CD4-positive, CD25-positive, alpha-beta regulatory T cell (primary cell): ENCODE measurements around the gene MRPS27. TPM values are rescaled to one million over a fixed set of nuclear protein-coding genes. Genes with fewer than 3 reads are reported as not detected.
A peak's percentile ranks its signal among the peaks of the same experiment; 100 is the strongest.

Source experiments
- ATAC-seq, 2 donors: fragments of 150-1000 bp; cut with Tn5 transposase; one replicate each; pipeline ENCODE4 v1.10.0; 2021; ENCODE audit warnings: low read depth in 2 of 2, moderate number of reproducible peaks in 2 of 2, moderate library complexity in 1 of 2
- DNase-seq, 3 donors: peaks; one replicate each; pipeline versions ENCODE4 v3.0.0 to v3.0.0-alpha.2; 2012 to 2022; ENCODE audit warnings: mixed read lengths in 1 of 3
- H3K27ac ChIP-seq: one replicate; pipeline ENCODE4 v1.7.0; 2013; ENCODE audit warnings: mild to moderate bottlenecking, low read length; ENCODE audit not compliant: insufficient read depth, poor library complexity, severe bottlenecking
- H3K27me3 ChIP-seq: one replicate; pipeline ENCODE4 v1.7.0; 2013; ENCODE audit warnings: low read length; ENCODE audit not compliant: control insufficient read depth, insufficient read depth
- H3K36me3 ChIP-seq: one replicate; pipeline ENCODE4 v1.7.0; 2013; ENCODE audit warnings: mild to moderate bottlenecking, low read length, moderate library complexity; ENCODE audit not compliant: control insufficient read depth, insufficient read depth
- H3K4me1 ChIP-seq: 2 replicates; pipeline ENCODE4 v1.7.0; 2013; ENCODE audit warnings: mild to moderate bottlenecking, low read length; ENCODE audit not compliant: insufficient read depth, control insufficient read depth, poor library complexity, severe bottlenecking
- H3K4me3 ChIP-seq: one replicate; pipeline ENCODE4 v1.7.0; 2013; ENCODE audit warnings: low read depth, mild to moderate bottlenecking, low read length, moderate library complexity
- H3K9me3 ChIP-seq, 2 experiments: 1 replicate in 1 of 2; 2 replicates in 1 of 2; pipeline ENCODE4 v1.7.0; 2013; ENCODE audit warnings: low read length in 2 of 2, mild to moderate bottlenecking in 1 of 2, moderate library complexity in 1 of 2; ENCODE audit not compliant: control insufficient read depth in 2 of 2
- H3K27ac Mint-ChIP-seq, 3 donors: one replicate each; pipeline ENCODE4 v1.8.0; 2020 to 2022; ENCODE audit warnings: mild to moderate bottlenecking in 3 of 3, mixed read lengths in 3 of 3, moderate library complexity in 2 of 3
- H3K27me3 Mint-ChIP-seq: one replicate; pipeline ENCODE4 v1.8.0; 2022; ENCODE audit warnings: mild to moderate bottlenecking, mixed read lengths
- H3K36me3 Mint-ChIP-seq: one replicate; pipeline ENCODE4 v1.8.0; 2020; ENCODE audit warnings: mixed read lengths
- H3K4me1 Mint-ChIP-seq, 4 donors: one replicate each; pipeline ENCODE4 v1.8.0; 2020 to 2022; ENCODE audit warnings: mixed read lengths in 4 of 4, mild to moderate bottlenecking in 1 of 4
- H3K4me3 Mint-ChIP-seq, 4 donors: one replicate each; pipeline ENCODE4 v1.8.0; 2020 to 2022; ENCODE audit warnings: mild to moderate bottlenecking in 4 of 4, mixed read lengths in 4 of 4, moderate library complexity in 3 of 4
- H3K9me3 Mint-ChIP-seq, 7 donors: one replicate each; pipeline ENCODE4 v1.8.0; 2020 to 2022; ENCODE audit warnings: mixed read lengths in 7 of 7, mild to moderate bottlenecking in 3 of 7, moderate library complexity in 2 of 7
- polyA plus RNA-seq, 4 donors: library from polyadenylated mRNA; unstranded; fragments of 300-500 nt; fragmentation: Illumina TruSeq; gene quantifications; one replicate each; pipeline ENCODE4 v1.2.3, GENCODE V29; 2021
- total RNA-seq: library from RNA; stranded (reverse); gene quantifications from one replicate; pipeline ENCODE4 v1.2.3, GENCODE V29; 2022

Gene MRPS27
- total RNA-seq, result 36.2 TPM
- polyA plus RNA-seq, result 10 to 100 TPM; 39.0 to 53.1 (median 43.4) TPM

DNA sequence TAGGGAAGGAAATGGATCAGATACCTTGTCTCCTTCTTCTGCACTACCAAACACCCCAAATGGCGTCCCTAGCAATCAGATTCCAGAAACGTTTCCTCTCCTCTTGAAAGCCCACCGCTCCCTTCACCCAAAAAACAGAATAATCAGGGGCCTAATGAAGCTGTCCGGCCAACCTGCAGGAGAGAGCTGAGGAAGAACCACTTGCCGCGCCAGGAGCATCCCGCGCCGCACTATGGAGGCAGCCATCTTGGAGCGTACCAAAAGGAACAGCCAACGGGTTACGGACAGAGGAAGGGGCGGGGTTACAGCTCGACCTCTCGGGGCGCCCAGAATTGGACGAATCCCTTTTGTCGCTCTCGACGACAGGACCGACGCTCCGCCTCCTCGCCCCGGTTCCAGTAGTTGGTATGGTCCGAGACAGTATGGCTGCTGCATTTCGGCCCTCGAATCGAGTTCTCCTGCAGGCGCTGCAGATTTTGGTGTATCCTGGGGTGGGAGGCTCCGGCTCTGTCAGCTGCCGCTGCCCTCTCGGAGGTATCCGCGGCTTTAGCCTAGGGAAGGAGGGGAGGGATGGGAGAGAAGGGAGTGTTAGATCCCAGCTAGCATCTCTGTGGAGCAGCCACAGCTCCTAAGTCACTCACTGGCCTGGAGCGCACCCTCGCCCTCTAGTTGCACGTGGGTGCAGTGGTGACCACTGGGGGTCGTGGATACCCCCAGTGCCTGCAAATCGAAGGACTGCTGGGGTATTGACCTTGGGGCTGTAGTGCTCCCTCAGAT, at the start of gene MRPS27, which contains the start of gene PTCD2:
Gene MRPS27, minus strand, starts transcription at position 265 of the 777 bp plus-strand sequence. Its CDS starts 19 bp downstream, at position 246.
Gene PTCD2, plus strand, starts transcription at position 398 of the 777 bp plus-strand sequence. Its CDS starts 10 bp downstream, at position 408.
- DNase-seq (peak; percentile 94 to 99 (median 96)), ATAC-seq (peak; percentile 100)
- no peaks in the 10 kb centered on the region for H3K9me3 Mint-ChIP-seq
- H3K4me1 ChIP-seq, result peaks cover 13% of the 10 kb centered on the region
- H3K4me3 ChIP-seq, result peak within 1 kb of the TSS; percentile 98
- no peaks in the 10 kb centered on the region for H3K27me3 ChIP-seq
- peak within 1 kb of the TSS; percentile 95 to 98 (median 98) for H3K27ac Mint-ChIP-seq
- peaks cover 15 to 44% (median 28%) of the 10 kb centered on the region in 4 donors for H3K4me1 Mint-ChIP-seq
- H3K36me3 ChIP-seq, result peaks cover 6% of the 10 kb centered on the region
- no peaks in the 10 kb centered on the region for H3K9me3 ChIP-seq
- H3K27me3 Mint-ChIP-seq, result no peaks in the 10 kb centered on the region
- peaks cover 20% of the 10 kb centered on the region for H3K36me3 Mint-ChIP-seq
- peak within 1 kb of the TSS; percentile 95 to 100 (median 98) for H3K4me3 Mint-ChIP-seq
- peak within 1 kb of the TSS; percentile 70 for H3K27ac ChIP-seq

DNA sequence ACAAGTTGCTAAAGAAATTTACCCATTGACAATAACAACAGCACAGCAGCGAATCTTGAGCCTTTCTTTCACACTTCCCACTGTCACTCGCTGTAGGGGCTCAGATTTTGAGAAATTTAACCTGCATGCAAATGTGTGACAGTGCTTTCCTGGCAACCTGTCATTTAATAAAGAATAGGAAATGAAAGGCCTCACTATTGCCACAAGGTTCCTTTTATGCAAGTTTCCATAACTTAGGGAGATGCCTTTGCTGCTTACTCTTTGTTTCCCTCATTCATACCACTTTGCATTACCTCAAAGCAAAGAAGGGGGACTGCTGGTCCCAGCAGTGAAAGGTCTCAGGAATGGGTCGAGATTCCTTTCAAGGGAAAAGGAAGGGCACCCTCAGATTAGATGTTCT, 49.7 kb upstream of the MRPS27 start:
- Histone ChIP-seq H3K9me3 (no peaks in the 10 kb centered on the region), H3K4me1 (no peaks in the 10 kb centered on the region), H3K27ac (no peak overlapping the region), H3K36me3 (no peaks in the 10 kb centered on the region), H3K4me3 (no peak overlapping the region), H3K27me3 (no peaks in the 10 kb centered on the region)
- ATAC-seq (no peak), DNase-seq (no peak)
- Mint-ChIP-seq H3K27me3 (no peaks in the 10 kb centered on the region), H3K9me3 (no peaks in the 10 kb centered on the region), H3K4me3 (no peak overlapping the region), H3K27ac (no peak overlapping the region), H3K36me3 (peaks cover 12% of the 10 kb centered on the region), H3K4me1 (peaks cover 0 to 5% (median 0%) of the 10 kb centered on the region in 4 donors)

DNA sequence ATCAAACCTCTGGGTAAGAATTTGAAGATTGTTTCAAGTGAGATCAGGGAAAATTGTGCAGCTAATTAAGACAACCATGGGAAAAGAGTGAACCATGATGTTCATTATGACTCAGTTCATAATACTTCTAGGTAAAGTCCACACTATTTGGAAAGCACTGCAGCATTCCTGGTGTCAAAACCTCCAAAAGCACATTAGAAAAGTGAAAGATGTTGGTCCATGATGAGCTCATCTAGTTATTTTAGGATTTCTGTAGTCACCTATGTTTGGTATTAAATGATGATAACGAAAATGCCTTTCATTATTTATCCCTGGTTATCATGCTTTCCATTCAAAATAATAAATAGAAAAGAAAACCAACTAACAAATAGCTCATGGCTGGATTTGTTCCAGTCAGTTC, 49.3 kb upstream of the MRPS27 start:
- Histone ChIP-seq H3K4me1 (no peaks in the 10 kb centered on the region), H3K4me3 (no peak overlapping the region), H3K27me3 (no peaks in the 10 kb centered on the region), H3K27ac (no peak overlapping the region), H3K36me3 (no peaks in the 10 kb centered on the region), H3K9me3 (no peaks in the 10 kb centered on the region)
- H3K9me3 Mint-ChIP-seq, result no peaks in the 10 kb centered on the region
- H3K27ac Mint-ChIP-seq, result no peak overlapping the region
- peaks cover 12% of the 10 kb centered on the region for H3K36me3 Mint-ChIP-seq
- no peak for ATAC-seq
- H3K4me3 Mint-ChIP-seq, result no peak overlapping the region
- no peaks in the 10 kb centered on the region for H3K27me3 Mint-ChIP-seq
- H3K4me1 Mint-ChIP-seq, result peaks cover 0 to 5% (median 0%) of the 10 kb centered on the region in 4 donors
- DNase-seq, result no peak

DNA sequence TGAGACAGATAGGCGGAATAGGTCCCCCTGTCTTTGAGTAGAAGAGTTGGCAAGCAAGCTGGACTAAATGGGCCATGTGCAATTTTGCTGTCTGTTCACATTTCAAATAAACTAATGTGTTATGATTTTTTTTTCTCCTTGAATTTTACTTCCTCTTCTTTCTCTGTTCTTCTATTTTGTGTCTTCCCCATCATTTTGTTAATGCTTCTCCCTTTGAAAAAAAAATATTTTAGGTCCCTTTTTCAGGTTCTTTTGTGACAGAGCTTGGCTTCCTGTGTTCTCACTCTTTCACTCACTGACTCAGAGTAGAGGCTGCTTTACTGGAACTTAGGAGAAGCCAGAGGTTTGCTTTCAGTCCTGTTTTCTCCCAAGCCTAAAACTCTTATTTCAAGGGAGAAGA, 48.2 kb upstream of the MRPS27 start:
- Mint-ChIP-seq H3K27ac (no peak overlapping the region), H3K36me3 (peaks cover 16% of the 10 kb centered on the region), H3K27me3 (no peaks in the 10 kb centered on the region), H3K9me3 (no peaks in the 10 kb centered on the region), H3K4me1 (peaks cover 0 to 5% (median 0%) of the 10 kb centered on the region in 4 donors), H3K4me3 (no peak overlapping the region)
- DNase-seq (no peak), ATAC-seq (no peak)
- no peaks in the 10 kb centered on the region for H3K4me1 ChIP-seq
- H3K27ac ChIP-seq, result no peak overlapping the region
- no peak overlapping the region for H3K4me3 ChIP-seq
- no peaks in the 10 kb centered on the region for H3K27me3 ChIP-seq
- no peaks in the 10 kb centered on the region for H3K9me3 ChIP-seq
- H3K36me3 ChIP-seq, result no peaks in the 10 kb centered on the region

DNA sequence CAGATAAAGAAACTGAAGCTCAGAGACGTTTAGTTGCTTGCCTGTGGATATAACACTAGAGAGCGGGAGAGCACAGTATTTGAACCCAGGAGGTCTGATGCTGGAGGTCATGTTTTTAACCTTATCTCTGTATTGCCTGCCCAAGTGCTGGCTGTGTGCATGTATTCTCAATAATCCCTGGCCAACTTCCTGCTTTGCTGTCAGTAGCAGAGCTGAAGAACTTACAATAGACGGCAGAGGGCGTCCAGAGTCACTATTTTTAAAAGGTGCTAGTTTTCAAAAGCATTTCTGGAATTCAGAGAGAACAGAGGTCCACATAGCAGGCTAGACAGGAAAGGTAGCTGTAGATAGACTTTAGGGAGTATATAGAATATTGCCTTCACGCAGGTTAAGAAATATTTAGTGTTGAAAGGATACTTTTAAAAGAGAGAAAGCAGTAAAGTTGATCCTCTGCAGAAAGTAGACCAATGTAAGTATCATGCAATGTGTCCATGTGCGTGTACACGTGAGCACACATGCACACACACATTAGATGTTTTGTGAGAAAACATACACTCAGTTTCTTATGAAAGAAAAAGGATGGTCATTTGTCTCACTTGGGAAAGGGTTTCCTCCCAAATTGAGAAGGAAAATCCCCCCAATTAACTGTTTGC, 46.4 kb upstream of the MRPS27 start:
- Mint-ChIP-seq H3K27ac (no peak overlapping the region), H3K36me3 (peaks cover 21% of the 10 kb centered on the region), H3K4me1 (peaks cover 0 to 5% (median 0%) of the 10 kb centered on the region in 4 donors), H3K27me3 (no peaks in the 10 kb centered on the region), H3K4me3 (no peak overlapping the region), H3K9me3 (no peaks in the 10 kb centered on the region)
- peak in 2 of 3 donors; percentile 28 to 62 for DNase-seq
- ATAC-seq, result peak; percentile 55 to 65
- no peaks in the 10 kb centered on the region for H3K36me3 ChIP-seq
- H3K27ac ChIP-seq, result no peak overlapping the region
- H3K27me3 ChIP-seq, result no peaks in the 10 kb centered on the region
- H3K4me3 ChIP-seq, result no peak overlapping the region
- H3K4me1 ChIP-seq, result no peaks in the 10 kb centered on the region
- H3K9me3 ChIP-seq, result no peaks in the 10 kb centered on the region

DNA sequence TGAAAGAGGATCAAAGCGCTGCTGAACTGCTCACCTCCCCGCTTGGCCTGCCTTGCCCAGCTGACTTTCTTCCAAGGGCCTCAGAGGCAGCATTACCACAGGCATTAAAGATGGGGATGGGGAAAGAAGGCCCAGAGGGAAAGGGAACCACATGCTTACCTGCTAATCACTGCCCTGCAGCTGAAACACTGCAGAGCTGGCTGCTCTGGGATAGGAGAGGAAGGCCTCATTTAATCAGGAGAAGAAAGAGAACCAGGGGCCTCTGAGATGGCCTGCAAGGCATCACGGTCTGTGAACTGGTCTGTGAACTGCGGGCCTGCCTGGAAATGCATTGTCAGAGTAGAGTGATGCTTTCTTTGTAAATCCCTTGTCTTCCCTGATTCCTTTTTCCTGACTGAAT, 44.9 kb upstream of the MRPS27 start:
- no peaks in the 10 kb centered on the region for H3K27me3 Mint-ChIP-seq
- H3K9me3 ChIP-seq, result no peaks in the 10 kb centered on the region
- H3K27me3 ChIP-seq, result no peaks in the 10 kb centered on the region
- no peak for DNase-seq
- H3K36me3 ChIP-seq, result no peaks in the 10 kb centered on the region
- H3K4me3 ChIP-seq, result no peak overlapping the region
- peaks cover 26% of the 10 kb centered on the region for H3K36me3 Mint-ChIP-seq
- no peak overlapping the region for H3K27ac ChIP-seq
- H3K4me1 Mint-ChIP-seq, result peaks cover 0 to 5% (median 0%) of the 10 kb centered on the region in 4 donors
- no peak overlapping the region for H3K4me3 Mint-ChIP-seq
- no peaks in the 10 kb centered on the region for H3K9me3 Mint-ChIP-seq
- no peak for ATAC-seq
- H3K4me1 ChIP-seq, result no peaks in the 10 kb centered on the region
- peak overlapping the region in 2 of 3 donors; percentile 11 to 46 for H3K27ac Mint-ChIP-seq

DNA sequence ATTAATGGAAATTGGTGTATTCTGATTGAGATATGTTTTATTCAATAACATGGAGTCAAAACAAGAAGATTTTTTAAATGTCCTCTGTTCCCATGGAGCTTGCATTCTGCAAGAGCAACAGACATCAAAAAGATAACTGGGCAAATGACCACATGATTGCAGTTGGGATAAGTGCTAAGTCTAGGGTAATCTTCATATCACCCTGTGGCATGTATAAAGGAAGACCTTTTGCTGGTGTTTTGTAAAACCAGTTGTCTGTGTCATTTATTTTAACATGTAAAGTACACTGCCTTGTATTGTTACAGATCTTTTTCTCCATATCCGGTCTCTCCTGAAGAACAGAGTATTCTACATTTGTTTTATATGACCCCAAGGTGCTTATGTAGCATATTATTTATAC, 44.1 kb upstream of the MRPS27 start:
- ATAC-seq, result no peak
- Mint-ChIP-seq H3K9me3 (no peaks in the 10 kb centered on the region), H3K27ac (no peak overlapping the region), H3K36me3 (peaks cover 34% of the 10 kb centered on the region), H3K27me3 (no peaks in the 10 kb centered on the region), H3K4me1 (peaks cover 0 to 5% (median 0%) of the 10 kb centered on the region in 4 donors), H3K4me3 (no peak overlapping the region)
- Histone ChIP-seq H3K27ac (no peak overlapping the region), H3K36me3 (peaks cover 3% of the 10 kb centered on the region), H3K4me1 (no peaks in the 10 kb centered on the region), H3K4me3 (no peak overlapping the region), H3K9me3 (no peaks in the 10 kb centered on the region), H3K27me3 (no peaks in the 10 kb centered on the region)
- DNase-seq, result no peak
